HFFc6 (cell line): Measurements from ENCODE around the gene SLC22A5. TPM values are rescaled to one million over a fixed set of nuclear protein-coding genes. Genes with fewer than 3 reads are reported as not detected.
"Not testable (repeated sequence)": the region's sequence is repeated elsewhere in the genome, so short reads cannot be mapped to it uniquely, and the experiment has no call there.

Experiments
- DNase-seq: peaks from one replicate; pipeline ENCODE4 v3.0.0-alpha.2; 2018
- H3K27ac Mint-ChIP-seq: 2 replicates; pipeline ENCODE4 v1.8.0; 2020; ENCODE audit warnings: mild to moderate bottlenecking, mixed read lengths
- H3K27me3 Mint-ChIP-seq: 2 replicates; pipeline ENCODE4 v1.8.0; 2021; ENCODE audit warnings: mild to moderate bottlenecking, moderate library complexity, mixed read lengths; ENCODE audit not compliant: insufficient read depth
- H3K36me3 Mint-ChIP-seq: 2 replicates; pipeline ENCODE4 v1.8.0; 2021; ENCODE audit warnings: low read depth, mixed read lengths
- H3K4me1 Mint-ChIP-seq: 2 replicates; pipeline ENCODE4 v1.8.0; 2020; ENCODE audit warnings: low read depth, mixed read lengths
- H3K4me3 Mint-ChIP-seq: 2 replicates; pipeline ENCODE4 v1.8.0; 2020; ENCODE audit warnings: mild to moderate bottlenecking, moderate library complexity, mixed read lengths
- H3K9me3 Mint-ChIP-seq: 2 replicates; pipeline ENCODE4 v1.8.0; 2020; ENCODE audit warnings: mild to moderate bottlenecking, mixed read lengths
- total RNA-seq, 6 experiments: library from RNA; stranded (reverse); fragmentation: NEBNext Ultra II Directional; extraction: Animal tissue kit (Norgen Biotek cat#: 25700); gene quantifications; 2 replicates in 1 of 6; 3 replicates in 5 of 6; pipeline ENCODE4 v1.2.3, GENCODE V29; 2021
- TF ChIP-seq, protein P1 (sequence below): fragments of 200-600 bp; sonication (generic); IDR thresholded peaks from 2 replicates; pipeline ENCODE4 v1.5.0; 2021; ENCODE audit warnings: antibody characterized with exemption, mild to moderate bottlenecking

The SLC22A5 gene
- total RNA-seq, 6 experiments from 2014 or later: 3.8 to 5.6 (median 4.9) TPM

DNA sequence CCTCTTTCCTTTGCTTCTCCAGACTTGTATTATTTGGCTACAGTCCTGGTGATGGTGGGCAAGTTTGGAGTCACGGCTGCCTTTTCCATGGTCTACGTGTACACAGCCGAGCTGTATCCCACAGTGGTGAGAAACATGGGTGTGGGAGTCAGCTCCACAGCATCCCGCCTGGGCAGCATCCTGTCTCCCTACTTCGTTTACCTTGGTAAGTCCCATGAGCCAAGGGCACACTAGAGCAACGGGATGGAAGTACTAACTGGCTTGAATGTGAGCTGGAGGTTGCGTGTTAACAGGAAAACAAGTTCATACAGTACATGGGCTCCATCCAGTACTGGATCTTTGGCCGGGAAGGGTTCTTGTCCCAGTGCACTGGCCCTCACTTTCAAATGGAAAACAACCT, 22.9 kb downstream of the SLC22A5 start:
- Mint-ChIP-seq H3K27me3 (peaks cover 4% of the 10 kb centered on the region), H3K27ac (no peak overlapping the region), H3K4me1 (peaks cover 51% of the 10 kb centered on the region), H3K36me3 (peaks cover 14% of the 10 kb centered on the region; the same call in 1 of the 2 replicates), H3K9me3 (no peaks in the 10 kb centered on the region), H3K4me3 (no peak overlapping the region)
- no peak for DNase-seq
- TF ChIP-seq, protein P1, sequence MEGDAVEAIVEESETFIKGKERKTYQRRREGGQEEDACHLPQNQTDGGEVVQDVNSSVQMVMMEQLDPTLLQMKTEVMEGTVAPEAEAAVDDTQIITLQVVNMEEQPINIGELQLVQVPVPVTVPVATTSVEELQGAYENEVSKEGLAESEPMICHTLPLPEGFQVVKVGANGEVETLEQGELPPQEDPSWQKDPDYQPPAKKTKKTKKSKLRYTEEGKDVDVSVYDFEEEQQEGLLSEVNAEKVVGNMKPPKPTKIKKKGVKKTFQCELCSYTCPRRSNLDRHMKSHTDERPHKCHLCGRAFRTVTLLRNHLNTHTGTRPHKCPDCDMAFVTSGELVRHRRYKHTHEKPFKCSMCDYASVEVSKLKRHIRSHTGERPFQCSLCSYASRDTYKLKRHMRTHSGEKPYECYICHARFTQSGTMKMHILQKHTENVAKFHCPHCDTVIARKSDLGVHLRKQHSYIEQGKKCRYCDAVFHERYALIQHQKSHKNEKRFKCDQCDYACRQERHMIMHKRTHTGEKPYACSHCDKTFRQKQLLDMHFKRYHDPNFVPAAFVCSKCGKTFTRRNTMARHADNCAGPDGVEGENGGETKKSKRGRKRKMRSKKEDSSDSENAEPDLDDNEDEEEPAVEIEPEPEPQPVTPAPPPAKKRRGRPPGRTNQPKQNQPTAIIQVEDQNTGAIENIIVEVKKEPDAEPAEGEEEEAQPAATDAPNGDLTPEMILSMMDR: no peak

GRCh38 chr5:132392978-132393825, 23.7 kb downstream of the SLC22A5 start:
- Mint-ChIP-seq H3K27me3 (peaks cover 4% of the 10 kb centered on the region), H3K36me3 (peaks cover 14% of the 10 kb centered on the region; the same call in 1 of the 2 replicates), H3K9me3 (no peaks in the 10 kb centered on the region), H3K4me1 (peaks cover 43% of the 10 kb centered on the region), H3K4me3 (no peak overlapping the region), H3K27ac (no peak overlapping the region)
- TF ChIP-seq, protein P1: no peak
- DNase-seq: no peak

- Mint-ChIP-seq H3K4me3 (no peak overlapping the region), H3K36me3 (peaks cover 14% of the 10 kb centered on the region; the same call in 1 of the 2 replicates), H3K4me1 (peaks cover 27% of the 10 kb centered on the region), H3K27me3 (peaks cover 13% of the 10 kb centered on the region), H3K9me3 (no peaks in the 10 kb centered on the region), H3K27ac (no peak overlapping the region)
- TF ChIP-seq, protein P1: no peak
- no peak for DNase-seq
These were observed 25.3 kb downstream of the SLC22A5 start for GRCh38 chr5:132394667-132395259.

DNA sequence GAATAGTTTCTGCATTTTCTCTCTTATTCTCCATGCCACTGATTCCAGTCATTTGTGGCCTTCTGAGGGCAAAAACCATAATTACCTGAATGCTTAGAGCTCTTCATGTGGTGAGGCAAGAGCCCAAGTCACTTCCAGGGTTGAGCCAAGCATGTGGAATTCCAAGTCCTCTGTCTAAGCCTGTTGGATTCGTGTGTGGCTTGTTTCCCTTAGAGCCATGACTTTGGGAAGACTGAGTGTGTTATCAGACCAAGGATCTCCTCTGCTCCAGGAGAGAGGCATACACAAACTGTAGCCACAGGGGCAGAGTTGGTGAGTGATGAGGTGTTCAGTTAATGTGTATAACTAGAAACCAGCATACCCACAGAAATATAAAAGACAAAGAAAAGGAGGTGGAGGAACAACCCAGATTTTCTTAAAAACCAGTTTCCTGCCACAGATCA, 27.1 kb downstream of the SLC22A5 start:
- Mint-ChIP-seq H3K4me1 (peaks cover 13% of the 10 kb centered on the region), H3K27ac (no peak overlapping the region), H3K36me3 (peaks cover 14% of the 10 kb centered on the region; the same call in 1 of the 2 replicates)

GRCh38 chr5:132397224-132397623, 27.7 kb downstream of the SLC22A5 start:
- peaks cover 4% of the 10 kb centered on the region; the same call in 1 of the 2 replicates for H3K9me3 Mint-ChIP-seq
- H3K27ac Mint-ChIP-seq: no peak overlapping the region
- H3K36me3 Mint-ChIP-seq: peaks cover 15% of the 10 kb centered on the region; the same call in 1 of the 2 replicates
- H3K27me3 Mint-ChIP-seq: peaks cover 18% of the 10 kb centered on the region
- no peak for DNase-seq
- H3K4me3 Mint-ChIP-seq: no peak overlapping the region
- TF ChIP-seq, protein P1: no peak
- H3K4me1 Mint-ChIP-seq: peaks cover 13% of the 10 kb centered on the region

More for the DNA sequence above, 27.1 kb downstream of the SLC22A5 start:
- DNase-seq: peak; percentile 44
- Mint-ChIP-seq H3K9me3 (no peaks in the 10 kb centered on the region), H3K4me3 (no peak overlapping the region), H3K27me3 (peaks cover 14% of the 10 kb centered on the region)
- TF ChIP-seq, protein P1: no peak

DNA sequence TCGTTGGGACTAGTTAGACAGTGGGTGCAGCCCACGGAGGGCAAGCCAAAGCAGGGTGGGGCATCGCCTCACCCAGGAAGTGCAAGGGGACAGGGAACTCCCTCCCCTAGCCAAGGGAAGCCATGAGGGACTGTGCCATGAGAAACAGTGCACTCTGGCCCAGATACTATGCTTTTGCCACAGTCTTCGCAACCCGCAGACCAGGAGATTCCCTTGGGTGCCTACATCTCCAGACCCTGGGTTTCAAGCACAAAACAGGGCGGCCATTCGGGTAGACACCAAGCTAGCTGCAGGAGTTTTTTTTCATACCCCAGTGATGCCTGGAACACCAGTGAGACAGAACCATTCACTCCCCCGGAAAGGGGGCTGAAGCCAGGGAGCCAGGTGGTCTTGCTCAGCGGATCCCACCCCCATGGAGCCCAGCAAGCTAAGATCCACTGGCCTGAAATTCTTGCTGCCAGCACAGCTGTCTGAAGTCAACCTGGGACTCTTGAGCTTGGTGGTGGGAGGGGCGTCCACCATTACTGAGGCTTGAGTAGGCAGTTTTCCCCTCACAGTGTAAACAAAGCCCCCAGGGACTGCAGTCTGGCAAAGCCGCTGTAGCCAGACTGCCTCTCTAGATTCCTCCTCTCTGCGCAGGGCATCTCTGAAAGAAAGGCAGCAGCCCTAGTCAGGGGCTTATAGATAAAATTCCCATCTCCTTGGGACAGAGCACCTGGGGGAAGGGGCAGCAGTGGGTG, 28.6 kb downstream of the SLC22A5 start:
- not testable (repeated sequence) for H3K27ac Mint-ChIP-seq, DNase-seq, H3K4me3 Mint-ChIP-seq
- peaks cover 25% of the 10 kb centered on the region for H3K27me3 Mint-ChIP-seq
- H3K4me1 Mint-ChIP-seq: peaks cover 13% of the 10 kb centered on the region
- peaks cover 21% of the 10 kb centered on the region; the same call in 1 of the 2 replicates for H3K36me3 Mint-ChIP-seq
- H3K9me3 Mint-ChIP-seq: peaks cover 11% of the 10 kb centered on the region; the same call in 1 of the 2 replicates

DNA sequence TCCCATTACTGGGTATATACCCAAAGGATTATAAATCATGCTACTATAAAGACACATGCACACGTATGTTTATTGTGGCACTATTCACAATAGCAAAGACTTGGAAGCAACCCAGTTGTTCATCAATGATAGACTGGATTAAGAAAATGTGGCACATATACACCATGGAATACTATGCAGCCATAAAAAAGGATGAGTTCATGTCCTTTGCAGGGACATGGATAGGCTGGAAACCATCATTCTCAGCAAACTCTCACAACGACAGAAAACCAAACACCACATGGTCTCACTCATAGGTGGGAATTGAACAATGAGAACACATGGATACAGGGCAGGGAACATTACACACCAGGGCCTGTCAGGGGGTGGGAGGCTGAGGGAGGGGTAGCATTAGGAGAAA, 34.5 kb downstream of the SLC22A5 start:
- Mint-ChIP-seq H3K27me3 (peaks cover 25% of the 10 kb centered on the region), H3K36me3 (peaks cover 15% of the 10 kb centered on the region; the same call in 1 of the 2 replicates), H3K9me3 (peaks cover 11% of the 10 kb centered on the region; the same call in 1 of the 2 replicates)
- DNase-seq, H3K27ac Mint-ChIP-seq, H3K4me3 Mint-ChIP-seq, H3K4me1 Mint-ChIP-seq: not testable (repeated sequence)
